ENCODE results near the gene ANGPTL1.

The ANGPTL1 gene, protein sequence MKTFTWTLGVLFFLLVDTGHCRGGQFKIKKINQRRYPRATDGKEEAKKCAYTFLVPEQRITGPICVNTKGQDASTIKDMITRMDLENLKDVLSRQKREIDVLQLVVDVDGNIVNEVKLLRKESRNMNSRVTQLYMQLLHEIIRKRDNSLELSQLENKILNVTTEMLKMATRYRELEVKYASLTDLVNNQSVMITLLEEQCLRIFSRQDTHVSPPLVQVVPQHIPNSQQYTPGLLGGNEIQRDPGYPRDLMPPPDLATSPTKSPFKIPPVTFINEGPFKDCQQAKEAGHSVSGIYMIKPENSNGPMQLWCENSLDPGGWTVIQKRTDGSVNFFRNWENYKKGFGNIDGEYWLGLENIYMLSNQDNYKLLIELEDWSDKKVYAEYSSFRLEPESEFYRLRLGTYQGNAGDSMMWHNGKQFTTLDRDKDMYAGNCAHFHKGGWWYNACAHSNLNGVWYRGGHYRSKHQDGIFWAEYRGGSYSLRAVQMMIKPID

DNA sequence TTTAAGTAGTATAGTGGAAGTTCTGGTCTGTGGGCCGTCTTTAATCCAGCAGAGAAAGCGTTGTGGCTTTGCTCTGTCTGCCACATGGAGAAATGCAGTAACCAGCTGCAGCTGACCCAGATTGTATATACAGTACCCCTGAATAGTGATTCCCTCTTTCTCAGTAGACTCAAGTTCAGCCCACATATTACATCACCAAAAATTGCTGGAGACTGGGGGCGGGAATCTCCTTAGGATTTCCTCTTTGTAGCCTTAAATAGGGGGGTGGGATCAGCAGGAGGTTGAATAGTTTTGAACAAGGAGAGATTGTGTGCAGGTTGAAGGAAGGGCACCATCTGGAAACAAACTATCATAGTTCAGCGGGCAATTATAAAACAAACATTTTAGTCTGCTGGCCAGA is at the start of gene ANGPTL1:
Gene ANGPTL1 (minus strand): TSS at position 134 of the 400 bp plus-strand sequence. CDS start 5,301 bp downstream, outside the sequence.
- no peak for DNase-seq (ENCODE audit: low read depth)

DNA sequence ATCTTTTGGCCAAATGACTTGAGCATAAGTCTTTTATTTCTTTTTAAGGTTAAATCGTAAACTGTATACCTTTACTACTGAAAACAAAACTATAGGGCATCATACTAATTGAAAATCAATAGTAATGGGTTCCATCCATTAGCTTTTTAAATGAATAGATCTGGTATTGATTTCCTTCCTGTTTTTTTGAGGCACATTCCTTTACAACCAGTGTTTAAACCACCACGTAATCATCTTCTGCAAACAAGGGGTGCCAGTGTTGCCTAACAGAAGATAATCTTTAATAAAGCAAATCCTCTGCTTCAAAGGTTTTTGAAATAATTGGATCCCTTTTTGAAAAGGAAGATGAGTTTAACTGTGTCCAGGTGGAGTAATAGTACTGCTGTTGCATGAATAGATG is 48.7 kb upstream of the ANGPTL1 start:
- no peak for DNase-seq (ENCODE audit: low read depth)

DNA sequence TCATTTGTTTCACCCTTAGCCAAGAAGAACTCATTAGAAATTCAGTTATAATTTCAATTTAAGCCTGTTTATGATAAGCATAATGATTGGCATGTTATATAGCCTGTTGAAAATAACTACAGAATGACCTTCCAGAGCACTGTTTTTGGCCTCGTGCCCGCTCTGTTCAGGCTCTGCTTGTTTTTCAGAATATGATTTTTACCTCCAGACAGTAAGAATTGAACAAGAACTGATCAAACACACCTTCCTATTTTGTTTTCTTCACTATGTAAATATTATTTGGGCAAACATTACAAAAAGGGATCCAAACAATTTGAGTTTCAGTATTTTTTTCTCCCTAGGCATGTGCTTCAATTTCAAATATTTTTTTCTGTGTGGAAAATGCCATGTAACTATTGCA is 48.1 kb upstream of the ANGPTL1 start:
- no peak for DNase-seq (ENCODE audit: low read depth)

DNA sequence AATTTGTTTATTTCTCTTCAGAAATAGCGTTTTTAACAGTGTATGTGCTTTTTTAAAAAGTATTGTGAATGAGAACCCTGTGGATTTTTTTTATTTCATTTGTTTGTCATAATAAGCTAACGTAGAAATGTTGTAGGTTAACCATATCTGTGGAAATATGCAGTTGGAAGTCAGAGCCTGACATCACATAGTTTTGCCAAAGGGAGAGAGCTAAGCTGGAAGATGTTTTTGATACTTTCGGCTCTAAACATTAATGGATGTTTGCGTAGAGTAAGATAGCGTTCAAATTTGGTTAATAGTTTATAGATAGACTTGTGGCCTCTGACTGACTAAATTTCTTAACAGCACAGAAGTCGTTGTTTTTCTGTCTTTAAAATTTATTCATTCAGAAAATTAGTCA is 47.4 kb upstream of the ANGPTL1 start:
- DNase-seq (ENCODE audit: low read depth) = no peak

DNA sequence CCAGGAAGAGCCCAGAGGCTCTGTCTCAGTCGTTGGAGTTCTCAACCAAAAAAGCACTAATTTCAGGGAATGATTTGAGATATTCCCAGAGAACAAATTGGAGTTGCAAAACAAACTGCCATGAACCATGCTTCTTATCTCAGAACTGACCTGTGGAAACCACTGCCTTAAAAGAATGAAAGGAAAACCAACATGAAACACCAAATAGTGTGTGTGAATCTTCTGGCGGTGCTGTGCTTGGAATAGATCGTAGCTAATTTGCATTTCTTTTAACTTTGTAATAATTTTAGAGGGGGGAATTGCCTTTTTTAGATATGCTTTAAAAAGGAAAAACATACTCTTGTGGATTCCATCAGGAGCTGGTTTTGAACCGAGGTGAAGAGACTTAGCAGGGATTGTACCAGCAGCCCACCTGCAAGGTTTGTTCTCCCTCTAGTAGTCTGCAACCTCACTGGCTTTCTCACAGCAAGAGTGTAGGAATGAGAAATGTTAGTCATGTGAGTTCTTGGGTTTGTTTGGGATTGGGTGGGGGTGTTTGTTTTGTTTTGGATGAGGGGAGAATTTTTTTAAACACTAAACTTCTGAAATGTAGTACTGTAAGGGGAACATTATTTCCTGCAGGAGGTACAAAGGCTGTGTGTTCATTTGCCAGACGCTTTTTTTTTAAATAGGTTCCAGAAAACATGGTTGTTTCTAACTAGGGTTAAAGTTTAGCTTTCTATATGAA is 45.7 kb upstream of the ANGPTL1 start:
- no peak for DNase-seq (ENCODE audit: low read depth)

DNA sequence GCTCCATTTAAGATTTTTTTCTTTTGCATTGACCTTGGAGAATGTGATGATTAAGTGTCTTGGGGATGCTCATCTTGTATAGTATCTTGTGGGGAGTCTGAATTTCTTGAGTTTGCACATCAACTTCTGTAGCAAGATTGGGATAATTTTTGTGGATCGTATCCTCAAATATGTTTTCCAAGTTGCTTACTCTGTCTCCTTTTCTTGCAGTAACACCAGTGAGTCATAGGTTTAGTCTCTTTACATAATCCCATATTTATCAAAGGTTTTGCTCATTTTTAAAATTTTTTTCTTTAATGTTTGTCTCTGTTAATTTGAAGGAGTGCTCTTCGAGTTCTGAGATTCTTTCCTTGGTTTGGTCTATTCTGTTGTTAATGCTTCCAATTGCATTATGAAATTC is 41.7 kb upstream of the ANGPTL1 start:
- no peak for DNase-seq (ENCODE audit: low read depth)

DNA sequence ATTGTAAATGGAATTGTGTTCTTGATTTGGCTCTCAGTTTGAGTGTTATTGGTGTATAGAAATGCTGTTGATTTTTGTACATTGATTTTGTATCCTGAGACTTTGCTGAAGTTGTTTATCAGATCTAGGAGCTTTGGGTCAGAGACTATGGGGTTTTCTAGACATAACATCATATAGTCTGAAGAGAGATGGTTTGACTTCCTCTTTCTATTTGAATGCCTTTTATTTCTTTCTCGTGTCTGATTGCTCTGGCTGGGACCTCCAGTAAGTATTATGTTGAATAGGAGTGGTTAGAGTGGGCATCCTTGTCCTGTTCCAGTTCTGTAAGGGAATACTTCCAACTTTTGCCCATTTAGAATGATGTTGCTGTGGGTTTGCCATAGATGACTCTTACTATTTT is 39.1 kb upstream of the ANGPTL1 start:
- DNase-seq (ENCODE audit: low read depth) = no peak

DNA sequence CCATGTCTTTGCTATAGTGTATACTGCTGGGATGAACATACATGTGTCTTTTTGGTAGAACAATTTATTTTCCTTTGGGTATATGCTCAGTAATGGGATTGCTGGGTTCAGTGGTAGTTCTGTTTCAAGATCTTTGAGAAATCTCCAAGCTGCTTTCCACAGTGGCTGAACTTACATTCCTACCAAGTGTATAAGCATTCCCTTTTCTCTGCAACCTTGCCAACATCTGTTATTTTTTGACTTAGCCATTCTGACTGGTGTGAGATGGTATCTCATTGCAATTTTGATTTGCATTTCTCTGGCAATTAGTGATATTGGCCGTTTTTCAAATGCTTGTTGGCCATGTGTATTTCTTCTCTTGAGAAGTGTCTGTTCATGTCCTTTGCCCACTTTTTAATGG is 37.5 kb upstream of the ANGPTL1 start:
- DNase-seq (ENCODE audit: low read depth) = no peak

DNA sequence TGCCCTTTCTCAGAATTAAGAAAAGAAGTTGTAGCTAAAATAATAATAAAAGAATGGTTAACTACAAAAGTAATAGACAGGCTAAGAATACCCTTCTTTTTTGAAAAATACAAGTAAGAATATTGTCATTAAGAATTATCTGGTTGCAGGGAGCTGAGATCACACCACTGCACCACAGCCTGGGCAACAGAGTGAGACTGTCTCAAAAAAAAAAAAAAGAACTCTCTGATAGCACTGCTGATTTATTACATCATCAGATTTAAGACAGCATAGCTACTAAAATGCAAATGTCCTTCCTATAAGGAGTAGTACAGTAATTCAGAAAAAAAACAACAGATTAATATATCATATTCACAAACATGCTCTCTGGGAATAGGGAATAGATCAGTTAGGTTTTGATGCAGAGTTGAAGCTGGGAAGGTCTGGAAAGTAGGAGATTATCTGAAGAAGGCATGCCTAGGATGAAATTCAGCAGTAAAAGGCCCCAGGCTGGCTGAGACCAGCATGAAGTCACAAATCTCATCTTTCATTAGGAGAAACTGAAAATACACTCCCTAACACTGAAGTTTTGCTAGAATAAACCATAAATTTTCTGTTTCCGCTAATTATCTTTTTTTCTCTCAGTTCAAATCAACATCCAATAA is 30.7 kb upstream of the ANGPTL1 start:
- no peak for DNase-seq (ENCODE audit: low read depth)

DNA sequence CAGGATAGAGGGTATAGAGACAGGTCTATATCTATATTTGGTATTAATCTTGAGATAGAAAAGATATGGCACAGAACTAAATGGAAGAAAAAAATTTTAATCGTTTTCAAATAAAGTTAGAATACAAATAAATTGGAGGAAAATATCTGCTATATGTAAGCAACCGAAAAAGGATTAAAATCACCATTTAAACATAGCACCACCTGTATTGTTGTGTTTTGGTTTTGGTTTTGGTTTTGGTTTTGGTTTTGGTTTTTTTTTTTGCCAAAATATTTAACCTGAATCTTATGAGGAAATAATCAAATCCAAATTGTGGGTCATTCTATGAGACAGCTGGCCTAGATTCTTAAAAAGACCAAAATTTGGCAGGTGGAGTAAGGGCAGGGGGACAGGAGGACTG is 28.5 kb upstream of the ANGPTL1 start:
- no peak for DNase-seq (ENCODE audit: low read depth)

DNA sequence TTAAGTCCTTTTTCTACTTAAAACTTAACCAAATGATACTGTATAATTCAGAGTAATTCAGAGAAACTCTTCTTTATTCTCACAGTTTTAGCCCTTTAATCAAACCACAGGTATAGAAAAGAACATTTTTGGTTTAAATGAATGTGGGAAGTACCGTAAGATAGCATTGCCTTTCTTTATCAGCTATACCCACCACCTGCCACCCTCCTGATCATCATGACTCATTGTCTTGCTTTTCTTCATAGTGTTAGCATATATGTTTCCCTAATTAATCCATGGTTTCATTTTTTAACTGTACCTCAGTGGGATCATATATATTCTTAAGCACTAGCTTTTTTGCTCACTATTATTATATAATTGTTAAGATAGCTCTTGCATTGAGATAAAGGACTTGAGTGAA is 27.5 kb upstream of the ANGPTL1 start:
- DNase-seq (ENCODE audit: low read depth) = no peak

DNA sequence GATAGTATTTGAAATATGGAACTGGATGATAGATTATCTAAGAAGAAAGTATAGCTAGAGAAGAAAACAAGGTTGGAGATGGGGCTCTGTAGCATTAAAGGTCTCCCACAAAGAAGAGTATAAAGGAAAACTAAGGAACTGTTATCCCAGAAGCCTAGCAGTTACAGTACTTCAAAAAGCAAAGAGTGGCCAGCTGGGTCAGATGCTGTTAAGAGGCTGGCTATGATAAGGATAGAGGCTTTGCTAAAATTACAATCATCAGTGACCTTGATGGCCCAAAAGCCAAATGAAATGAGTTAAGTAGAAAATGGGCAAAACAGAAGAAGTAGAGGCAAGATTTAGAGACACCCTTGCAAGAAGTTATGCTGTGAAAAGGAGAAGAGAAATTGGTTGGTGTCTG is 25.1 kb upstream of the ANGPTL1 start:
- DNase-seq (ENCODE audit: low read depth) = no peak

DNA sequence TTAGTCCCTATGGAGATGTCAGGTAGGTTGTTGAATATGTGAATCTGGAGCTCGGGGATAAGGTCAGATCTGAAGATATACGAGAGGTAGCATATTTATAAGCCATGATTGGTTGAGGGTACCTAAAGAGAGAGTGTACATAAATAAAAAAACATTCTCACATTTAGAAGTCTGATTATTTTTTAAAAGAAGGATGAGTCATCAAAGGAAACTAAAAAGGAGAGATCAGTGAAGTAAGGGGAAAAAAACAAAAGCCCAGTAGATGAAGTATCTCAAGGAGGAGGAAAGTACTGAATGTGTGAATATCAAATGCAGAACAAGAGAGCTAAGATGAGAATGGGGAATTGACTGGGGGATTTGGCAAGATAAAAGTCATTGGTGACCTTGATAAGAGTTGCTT is 15.7 kb upstream of the ANGPTL1 start:
- DNase-seq (ENCODE audit: low read depth) = no peak

DNA sequence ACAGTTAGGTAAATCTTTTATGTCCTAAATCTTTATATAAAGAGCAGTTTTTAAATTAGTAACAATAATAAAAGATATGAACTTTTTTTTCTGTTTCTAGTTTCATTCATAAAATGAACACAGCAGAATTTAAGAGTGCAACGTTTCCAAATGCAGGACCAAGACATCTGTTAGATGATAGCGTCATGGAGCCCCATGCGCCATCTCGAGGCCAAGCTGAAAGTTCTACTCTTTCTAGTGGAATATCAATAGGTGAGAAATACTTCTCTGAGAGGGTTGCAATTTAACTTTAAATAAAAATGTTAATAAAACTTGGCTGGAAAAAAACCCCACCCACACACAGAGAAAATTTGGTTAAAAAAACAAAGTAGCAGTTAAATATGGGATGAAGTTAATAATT is 15.0 kb upstream of the ANGPTL1 start:
- DNase-seq (ENCODE audit: low read depth) = no peak

DNA sequence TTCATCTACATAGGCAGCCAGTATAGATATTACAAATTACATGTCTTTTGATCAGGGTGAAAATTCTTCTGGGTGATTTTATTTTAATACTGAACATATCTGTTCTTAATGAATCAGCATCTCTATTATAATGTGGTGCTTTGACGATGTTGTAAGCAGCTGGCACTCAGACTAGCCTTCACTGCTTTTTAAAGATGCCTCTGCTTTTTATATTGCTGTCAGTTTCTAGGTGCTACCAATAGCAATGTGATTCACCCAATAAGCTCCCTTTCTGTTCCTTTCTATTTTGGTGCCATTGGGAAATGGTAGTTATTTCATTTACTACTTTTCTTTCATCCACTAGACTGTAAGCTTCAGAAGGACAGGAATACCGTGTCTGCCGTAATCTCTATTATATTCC is 11.1 kb upstream of the ANGPTL1 start:
- no peak for DNase-seq (ENCODE audit: low read depth)

DNA sequence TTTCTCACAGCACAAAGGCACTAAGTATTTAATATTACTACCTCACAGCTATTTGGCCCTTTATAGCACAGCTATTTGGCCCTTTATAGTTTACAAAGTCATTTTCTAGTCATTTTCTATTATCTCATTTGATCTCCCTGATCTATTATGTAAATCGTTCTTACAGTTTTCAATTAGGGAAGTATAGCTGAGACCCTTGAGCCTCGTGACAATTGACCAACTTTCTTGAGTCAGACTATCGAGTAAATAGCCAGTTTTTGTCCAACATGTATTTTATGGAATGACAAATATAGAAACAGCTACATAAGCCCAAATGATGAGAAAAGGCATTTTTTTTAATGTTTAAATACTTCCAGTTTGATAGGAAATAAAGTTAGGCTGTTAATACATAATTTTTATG is 7.0 kb upstream of the ANGPTL1 start:
- DNase-seq (ENCODE audit: low read depth) = no peak

DNA sequence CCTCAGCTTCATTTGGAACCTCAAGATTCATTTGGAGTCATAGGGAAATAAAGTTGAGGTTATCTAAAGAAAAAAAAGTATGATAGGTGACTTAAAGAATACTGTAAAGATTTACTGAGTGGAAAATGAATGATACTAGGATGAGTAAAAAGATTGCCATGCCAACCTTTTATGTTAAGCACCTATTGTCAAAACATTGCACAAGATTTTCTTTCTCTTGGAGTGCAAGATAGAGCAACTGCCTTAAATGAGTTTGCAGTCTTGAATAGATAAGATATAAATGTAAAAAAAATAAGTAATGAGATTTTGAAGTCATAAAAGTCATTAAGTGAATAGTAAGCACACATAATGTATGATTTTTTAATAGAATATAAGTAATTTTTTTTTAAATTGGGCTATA is 5.1 kb upstream of the ANGPTL1 start:
- DNase-seq (ENCODE audit: low read depth) = no peak

DNA sequence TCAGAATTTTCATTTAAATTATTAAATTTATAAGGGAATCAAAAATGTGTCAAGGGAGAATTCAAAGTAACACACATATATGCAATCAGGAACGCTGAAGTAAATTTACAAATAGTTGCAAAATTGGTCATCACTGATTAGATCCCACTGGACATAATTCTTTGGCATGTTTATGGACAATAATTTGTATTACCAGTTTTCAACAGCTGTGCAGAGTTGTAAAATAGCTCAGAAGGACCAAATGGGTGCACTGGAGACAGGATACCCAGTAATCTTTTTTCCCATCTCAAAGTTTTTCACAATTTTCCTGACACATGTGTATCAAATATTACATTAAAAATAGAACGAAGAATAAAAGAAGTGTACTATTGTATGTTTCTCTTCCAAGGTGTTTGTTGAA is 4.1 kb upstream of the ANGPTL1 start:
- no peak for DNase-seq (ENCODE audit: low read depth)

DNA sequence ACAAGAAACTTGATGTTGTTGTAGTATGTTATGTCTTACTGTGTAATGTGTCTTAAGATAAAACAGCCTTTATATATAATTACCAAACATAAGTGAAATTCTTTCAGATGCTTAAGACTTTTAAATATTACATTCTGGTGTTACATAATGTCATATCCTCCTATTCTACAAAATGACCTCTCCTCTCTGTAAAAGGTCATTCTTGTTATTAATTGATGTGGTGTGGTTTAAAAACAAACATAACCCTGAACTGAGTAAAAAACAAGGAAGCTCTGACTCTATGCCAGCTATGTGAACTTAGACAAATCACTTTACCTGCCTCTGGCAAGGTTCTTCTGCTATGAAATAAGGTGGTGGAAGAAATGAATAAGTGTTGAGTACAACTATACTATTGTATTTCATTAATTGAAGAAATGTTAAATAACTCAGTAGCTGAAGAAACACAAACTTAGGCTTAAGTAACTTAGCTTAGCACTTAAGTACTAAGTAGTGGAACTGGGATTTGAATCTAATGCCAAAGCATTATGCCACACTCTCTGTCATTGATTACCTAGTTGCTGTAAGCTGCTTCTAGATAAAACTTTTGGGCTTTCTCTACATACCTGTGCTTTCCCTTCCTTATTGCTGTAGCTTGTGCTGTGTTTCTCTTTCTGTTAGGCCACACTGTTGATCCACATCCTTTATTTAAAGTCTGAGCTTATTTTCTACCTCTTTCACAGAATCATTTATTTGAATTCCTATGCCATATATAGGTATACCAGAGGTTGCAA is 859 bp upstream of the ANGPTL1 start:
- no peak for DNase-seq (ENCODE audit: low read depth)

DNA sequence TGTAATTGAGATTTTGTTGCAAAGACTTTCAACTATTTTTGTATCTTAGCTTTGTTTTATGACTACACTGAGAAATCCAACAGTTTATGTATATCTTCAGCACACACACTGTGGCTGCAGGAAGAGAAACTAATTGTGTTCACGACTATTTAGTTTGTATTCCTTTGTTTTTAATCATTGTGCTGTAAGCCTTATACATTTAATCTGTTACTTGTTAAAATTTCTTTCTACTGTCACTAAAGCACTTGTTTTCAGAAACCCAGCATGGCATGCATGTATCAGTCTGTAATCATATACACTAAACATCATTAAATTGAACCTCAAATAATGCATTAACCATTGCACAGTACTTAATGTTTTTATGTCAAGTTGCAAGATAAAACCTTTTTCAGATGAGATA is 656 bp downstream of the ANGPTL1 start:
- no peak for DNase-seq (ENCODE audit: low read depth)

DNA sequence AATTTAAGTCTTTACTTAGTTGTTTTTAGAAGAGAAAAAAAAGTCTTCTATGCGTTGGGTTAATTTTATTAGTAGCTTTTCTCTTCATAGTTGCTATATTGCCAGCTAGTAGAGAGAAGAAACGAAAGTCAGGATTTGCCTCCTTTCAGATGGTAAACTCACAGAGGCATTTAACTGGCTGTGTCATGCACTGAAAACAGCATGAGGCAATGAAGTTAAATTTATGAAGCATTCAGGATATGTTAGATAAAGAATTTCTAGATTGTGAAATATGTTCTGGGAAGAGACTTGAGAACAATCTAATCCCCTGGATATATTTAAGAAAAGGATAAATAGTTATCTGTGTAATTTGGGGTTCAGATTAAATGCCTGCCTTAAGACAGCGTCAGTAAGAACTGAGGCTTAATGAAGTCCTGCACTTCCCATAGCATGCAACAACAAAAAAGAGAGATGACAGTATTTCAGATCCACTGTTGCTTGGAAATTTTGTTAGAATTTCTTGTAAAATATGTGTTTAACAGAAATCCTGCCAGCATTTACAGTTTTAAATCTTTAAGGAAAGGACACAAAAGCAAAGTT is 1.7 kb downstream of the ANGPTL1 start:
- DNase-seq (ENCODE audit: low read depth) = no peak

DNA sequence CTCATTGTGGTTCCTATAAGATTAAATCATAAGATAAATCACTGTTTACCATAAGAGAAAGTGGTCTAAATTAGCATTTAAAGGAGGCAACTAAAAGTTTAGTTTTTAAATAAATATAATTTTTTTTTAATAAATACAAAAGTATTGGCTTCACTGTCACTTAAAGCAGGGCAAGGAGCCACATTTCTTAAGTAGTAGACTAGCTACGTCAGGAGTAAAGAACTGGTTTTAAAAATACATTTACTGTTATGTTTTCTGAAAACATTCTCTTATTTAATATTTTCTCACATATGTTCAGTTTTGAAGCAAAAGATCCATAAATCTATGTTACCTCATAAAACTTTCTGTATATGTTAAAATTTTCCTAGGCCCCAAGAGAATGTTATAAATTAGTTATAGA is 2.2 kb downstream of the ANGPTL1 start:
- DNase-seq (ENCODE audit: low read depth) = no peak

All from activated T-cell treated with anti-CD3 and anti-CD28 coated beads for 48 hours (primary cell).